CD4-positive, alpha-beta T cell treated with Interleukin-17A for 1 hour (primary cell): ENCODE measurements around the gene STAB1.

Source experiments
- DNase-seq: peaks from one replicate; pipeline ENCODE4 v3.0.0-alpha.2; 2020

The STAB1 gene

DNA sequence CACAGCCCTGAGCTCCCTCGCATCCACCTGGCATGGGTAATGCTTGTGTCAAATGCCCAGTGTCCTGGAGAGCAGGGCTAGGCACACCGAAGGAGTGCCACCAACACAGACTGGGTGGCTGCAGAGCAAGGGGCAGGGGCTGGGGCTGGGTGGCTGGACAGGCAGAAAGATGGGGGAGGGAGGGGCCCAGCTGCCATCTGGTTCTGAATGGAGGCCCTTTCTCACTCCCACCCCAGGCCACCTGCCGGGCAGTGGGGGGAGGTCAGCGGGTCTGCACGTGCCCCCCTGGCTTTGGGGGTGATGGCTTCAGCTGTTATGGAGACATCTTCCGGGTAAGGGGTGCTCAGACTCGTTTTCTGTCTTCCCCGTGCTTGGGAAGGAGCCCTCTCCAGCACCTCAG lies 17.0 kb downstream of the STAB1 start:
- DNase-seq: no peak

GRCh38 chr3:52512727-52513126 lies 17.6 kb downstream of the STAB1 start:
- no peak for DNase-seq

- DNase-seq: no peak
Measured at GRCh38 chr3:52513281-52513680, 18.1 kb downstream of the STAB1 start.

GRCh38 chr3:52514576-52514975 lies 19.4 kb downstream of the STAB1 start:
- DNase-seq: no peak

- DNase-seq: no peak
Measured at GRCh38 chr3:52515192-52515591, 20.1 kb downstream of the STAB1 start.

- no peak for DNase-seq
Measured at GRCh38 chr3:52516509-52517195, 21.5 kb downstream of the STAB1 start.

- no peak for DNase-seq
Measured at GRCh38 chr3:52517796-52518722, 22.9 kb downstream of the STAB1 start.

DNA sequence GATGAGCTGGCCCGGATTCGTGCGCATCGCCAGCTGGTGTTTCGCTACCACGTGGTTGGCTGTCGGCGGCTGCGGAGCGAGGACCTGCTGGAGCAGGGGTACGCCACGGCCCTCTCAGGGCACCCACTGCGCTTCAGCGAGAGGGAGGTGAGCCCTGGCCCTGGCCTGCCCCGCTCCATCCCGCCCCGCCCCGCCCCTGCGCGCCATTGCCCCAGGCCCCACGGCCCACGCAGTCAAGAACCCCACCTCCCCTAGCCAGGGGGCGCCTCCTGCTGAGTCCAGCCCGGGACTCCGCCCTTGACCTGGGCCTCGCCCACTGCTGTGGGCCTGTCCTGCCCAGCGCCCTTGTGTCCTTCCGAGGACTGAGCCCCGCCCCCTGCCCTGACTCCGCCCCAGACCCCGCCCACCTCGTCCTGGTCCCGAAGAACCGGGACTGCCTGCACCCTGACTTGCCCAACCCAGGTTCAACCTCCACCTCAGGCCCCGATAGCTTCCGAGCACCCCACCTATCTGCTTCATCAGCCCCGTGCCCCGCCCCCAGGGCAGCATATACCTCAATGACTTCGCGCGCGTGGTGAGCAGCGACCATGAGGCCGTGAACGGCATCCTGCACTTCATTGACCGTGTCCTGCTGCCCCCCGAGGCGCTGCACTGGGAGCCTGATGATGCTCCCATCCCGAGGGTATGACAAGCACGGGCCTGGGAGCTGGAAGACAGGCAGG lies 23.7 kb downstream of the STAB1 start:
- DNase-seq: no peak

DNA sequence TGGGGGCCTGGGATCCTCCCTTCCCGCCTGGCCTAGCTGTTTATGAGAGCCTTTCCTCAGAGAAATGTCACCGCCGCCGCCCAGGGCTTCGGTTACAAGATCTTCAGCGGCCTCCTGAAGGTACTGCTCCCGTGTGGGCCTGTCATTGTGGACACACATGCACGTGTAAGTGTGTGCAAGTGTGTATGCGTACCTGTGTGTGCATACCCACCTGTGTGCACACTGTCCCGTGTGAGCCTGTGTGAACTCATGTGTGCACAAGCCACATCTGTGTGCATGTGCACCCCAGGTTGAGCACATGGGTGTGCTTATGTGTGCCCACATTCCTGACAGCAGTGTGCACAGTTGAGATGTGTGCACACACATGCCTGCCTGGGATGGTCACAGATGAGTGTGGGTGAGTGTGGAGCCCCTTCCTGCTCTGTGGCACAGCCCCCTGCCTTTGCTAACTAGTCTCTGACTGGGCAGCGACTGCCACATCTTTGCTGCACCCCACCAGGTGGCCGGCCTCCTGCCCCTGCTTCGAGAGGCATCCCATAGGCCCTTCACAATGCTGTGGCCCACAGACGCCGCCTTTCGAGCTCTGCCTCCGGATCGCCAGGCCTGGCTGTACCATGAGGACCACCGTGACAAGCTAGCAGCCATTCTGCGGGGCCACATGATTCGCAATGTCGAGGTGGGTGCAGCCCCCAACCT lies 24.5 kb downstream of the STAB1 start:
- no peak for DNase-seq

DNA sequence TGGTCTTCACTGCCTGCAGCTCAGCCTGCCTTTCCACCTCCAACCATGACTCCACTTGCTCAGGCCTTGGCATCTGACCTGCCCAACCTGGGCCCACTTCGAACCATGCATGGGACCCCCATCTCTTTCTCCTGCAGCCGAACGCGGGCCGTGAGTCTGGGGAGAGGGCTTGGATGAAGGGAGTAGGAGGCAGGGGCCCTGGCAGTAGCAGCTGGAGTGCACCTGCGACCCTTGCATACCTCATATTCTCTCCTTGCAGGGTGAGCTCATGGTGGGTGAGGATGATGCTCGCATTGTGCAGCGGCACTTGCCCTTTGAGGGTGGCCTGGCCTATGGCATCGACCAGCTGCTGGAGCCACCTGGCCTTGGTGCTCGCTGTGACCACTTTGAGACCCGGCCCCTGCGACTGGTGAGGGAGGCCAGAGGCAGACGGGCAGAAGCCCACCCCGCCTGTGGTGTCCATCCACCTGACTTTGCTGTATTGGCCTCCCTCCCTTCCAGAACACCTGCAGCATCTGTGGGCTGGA lies 25.1 kb downstream of the STAB1 start:
- no peak for DNase-seq

GRCh38 chr3:52520716-52521487 lies 25.8 kb downstream of the STAB1 start:
- DNase-seq: no peak

DNA sequence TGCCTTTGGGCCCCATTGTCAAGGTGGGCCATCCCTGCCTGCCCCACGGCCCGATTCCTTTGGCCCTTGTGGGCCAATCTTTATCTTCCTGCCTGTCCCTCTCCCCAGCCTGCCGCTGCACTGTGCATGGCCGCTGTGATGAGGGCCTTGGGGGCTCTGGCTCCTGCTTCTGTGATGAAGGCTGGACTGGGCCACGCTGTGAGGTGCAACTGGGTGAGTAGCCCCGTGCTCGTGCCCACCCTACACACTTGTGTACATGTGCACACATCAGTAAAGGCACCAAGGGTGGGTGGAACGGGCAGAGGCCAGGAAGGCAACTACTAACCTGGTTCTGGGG lies 26.3 kb downstream of the STAB1 start:
- no peak for DNase-seq

DNA sequence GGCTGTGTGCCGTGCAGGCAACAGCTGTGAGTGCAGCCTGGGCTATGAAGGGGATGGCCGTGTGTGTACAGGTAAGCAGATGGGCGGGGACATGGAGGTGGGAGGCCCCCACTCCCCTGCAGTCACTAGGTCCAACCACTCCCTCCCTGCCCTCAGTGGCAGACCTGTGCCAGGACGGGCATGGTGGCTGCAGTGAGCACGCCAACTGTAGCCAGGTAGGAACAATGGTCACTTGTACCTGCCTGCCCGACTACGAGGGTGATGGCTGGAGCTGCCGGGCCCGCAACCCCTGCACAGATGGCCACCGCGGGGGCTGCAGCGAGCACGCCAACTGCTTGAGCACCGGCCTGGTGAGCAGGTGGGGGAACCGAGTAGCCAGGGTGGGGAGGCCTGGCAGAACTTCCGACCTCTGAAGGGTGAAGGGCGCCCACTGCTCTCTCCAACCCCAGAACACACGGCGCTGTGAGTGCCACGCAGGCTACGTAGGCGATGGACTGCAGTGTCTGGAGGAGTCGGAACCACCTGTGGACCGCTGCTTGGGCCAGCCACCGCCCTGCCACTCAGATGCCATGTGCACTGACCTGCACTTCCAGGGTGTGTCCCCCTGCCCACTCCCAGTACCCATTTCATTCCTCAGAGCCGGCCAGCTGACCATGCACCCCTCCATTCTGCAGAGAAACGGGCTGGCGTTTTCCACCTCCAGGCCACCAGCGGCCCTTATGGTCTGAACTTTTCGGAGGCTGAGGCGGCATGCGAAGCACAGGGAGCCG lies 26.9 kb downstream of the STAB1 start:
- no peak for DNase-seq

DNA sequence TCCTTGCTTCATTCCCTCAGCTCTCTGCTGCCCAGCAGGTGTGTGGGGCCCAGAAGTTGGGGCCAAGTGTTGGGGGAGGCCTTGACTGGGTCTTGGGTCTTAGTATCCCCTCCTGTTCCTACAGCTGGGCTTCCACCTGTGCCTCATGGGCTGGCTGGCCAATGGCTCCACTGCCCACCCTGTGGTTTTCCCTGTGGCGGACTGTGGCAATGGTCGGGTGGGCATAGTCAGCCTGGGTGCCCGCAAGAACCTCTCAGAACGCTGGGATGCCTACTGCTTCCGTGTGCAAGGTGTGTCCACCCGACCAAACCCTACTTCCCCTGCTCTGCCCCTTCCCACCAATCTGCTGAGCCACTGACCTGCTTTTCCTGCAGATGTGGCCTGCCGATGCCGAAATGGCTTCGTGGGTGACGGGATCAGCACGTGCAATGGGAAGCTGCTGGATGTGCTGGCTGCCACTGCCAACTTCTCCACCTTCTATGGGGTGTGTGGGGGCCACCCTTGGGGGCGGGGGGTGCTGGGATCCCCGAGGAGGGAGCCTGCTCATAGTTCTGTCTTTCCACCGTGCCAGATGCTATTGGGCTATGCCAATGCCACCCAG lies 27.6 kb downstream of the STAB1 start:
- no peak for DNase-seq

GRCh38 chr3:52523386-52524257 lies 28.5 kb downstream of the STAB1 start:
- no peak for DNase-seq

- DNase-seq: no peak
Measured at GRCh38 chr3:52524258-52524751, 29.2 kb downstream of the STAB1 start.

- no peak for DNase-seq
Measured at GRCh38 chr3:52524752-52525679, 29.9 kb downstream of the STAB1 start.
